ENCODE results near the gene FAM9C. TPM values are rescaled to one million over a fixed set of nuclear protein-coding genes. Genes with fewer than 3 reads are reported as not detected.

Gene FAM9C
- total RNA-seq, 1 experiment from 2014 or later = not detected

- TF ChIP-seq REST (IDR thresholded peaks at IDR 0.05; ENCODE audit: low read depth) (no peak), JUND (IDR thresholded peaks at IDR 0.05) (no peak), CEBPB (IDR thresholded peaks at IDR 0.05; ENCODE audit: low read depth) (no peak), EGR1 (IDR thresholded peaks at IDR 0.05; ENCODE audit: low read depth) (no peak), SP1 (IDR thresholded peaks at IDR 0.05; ENCODE audit: low read depth) (no peak), ATF3 (IDR thresholded peaks at IDR 0.05) (no peak), ZNF274 (IDR thresholded peaks at IDR 0.05; ENCODE audit: low read depth, low read length) (no peak), EZH2 (IDR thresholded peaks at IDR 0.05) (no peak)
Measured at GRCh38 chrX:12992544-12993118, 51.8 kb downstream of the FAM9C start (continued).

- H3K4me1 ChIP-seq (ENCODE audit: control insufficient read depth in 1 of 2, insufficient read depth in 2 of 2, low read length in 2 of 2) = peaks cover 11 to 13% of the 10 kb centered on the region in 2 experiments
- no TSS peak for BruUV-seq (replicated peaks)
- no peaks in the 10 kb centered on the region for H3K79me2 ChIP-seq (ENCODE audit: insufficient read depth, low read length)
- H3K36me3 ChIP-seq (ENCODE audit: control insufficient read depth in 1 of 2, insufficient read depth in 2 of 2, low read length in 2 of 2) = no peaks in the 10 kb centered on the region
- no peaks in the 10 kb centered on the region for H3K27me3 ChIP-seq (ENCODE audit: insufficient read depth, low read length)
- H2AFZ ChIP-seq (ENCODE audit: low read depth, low read length, poor library complexity, severe bottlenecking) = no peak overlapping the region
- POLR2A ChIA-PET = no interaction called here
- intact Hi-C loops (cut with micrococcal nuclease) = no loop called here
- no peaks in the 10 kb centered on the region for H4K20me1 ChIP-seq (ENCODE audit: insufficient read depth)
- H3K9me3 ChIP-seq (ENCODE audit: control insufficient read depth in 1 of 2, insufficient read depth in 1 of 2, low read depth in 1 of 2, low read length in 2 of 2) = no peaks in the 10 kb centered on the region
- no peak overlapping the region for H3K4me2 ChIP-seq (ENCODE audit: low read length)
- H3K9me2 ChIP-seq (ENCODE audit: insufficient read depth) = no peaks in the 10 kb centered on the region
- no peak overlapping the region for H3K27ac ChIP-seq (ENCODE audit: low read depth, low read length)
- no peak for DNase-seq (ENCODE audit: low read depth, low spot score)
- H3K9ac ChIP-seq (ENCODE audit: low read length) = no peak overlapping the region
- RAD21 ChIA-PET (ENCODE audit: low non-redundant PET in 1 of 2, low total read pairs in 2 of 2, uncharacterized antibody in 2 of 2, unreplicated experiment in 2 of 2) = no interaction called here
- H3K4me3 ChIP-seq (replicated peaks in 1 of 2; ENCODE audit: low read depth in 1 of 2, low read length in 2 of 2) = no peak overlapping the region
- CTCF ChIA-PET = no interaction called here
- TF ChIP-seq ZBTB33 (IDR thresholded peaks at IDR 0.05; ENCODE audit: extremely low read depth, insufficient replicate concordance, low read length) (no peak), JUND (IDR thresholded peaks at IDR 0.05) (no peak), TCF7L2 (IDR thresholded peaks at IDR 0.05; ENCODE audit: borderline replicate concordance, extremely low read depth, insufficient read depth, insufficient read length) (no peak)
- ATAC-seq = no peak
Measured at GRCh38 chrX:12991575-12991974, 52.8 kb downstream of the FAM9C start.
